ENCODE measurements around the gene FANCC. TPM values are rescaled to one million over a fixed set of nuclear protein-coding genes. Genes with fewer than 3 reads are reported as not detected.

Gene FANCC, protein sequence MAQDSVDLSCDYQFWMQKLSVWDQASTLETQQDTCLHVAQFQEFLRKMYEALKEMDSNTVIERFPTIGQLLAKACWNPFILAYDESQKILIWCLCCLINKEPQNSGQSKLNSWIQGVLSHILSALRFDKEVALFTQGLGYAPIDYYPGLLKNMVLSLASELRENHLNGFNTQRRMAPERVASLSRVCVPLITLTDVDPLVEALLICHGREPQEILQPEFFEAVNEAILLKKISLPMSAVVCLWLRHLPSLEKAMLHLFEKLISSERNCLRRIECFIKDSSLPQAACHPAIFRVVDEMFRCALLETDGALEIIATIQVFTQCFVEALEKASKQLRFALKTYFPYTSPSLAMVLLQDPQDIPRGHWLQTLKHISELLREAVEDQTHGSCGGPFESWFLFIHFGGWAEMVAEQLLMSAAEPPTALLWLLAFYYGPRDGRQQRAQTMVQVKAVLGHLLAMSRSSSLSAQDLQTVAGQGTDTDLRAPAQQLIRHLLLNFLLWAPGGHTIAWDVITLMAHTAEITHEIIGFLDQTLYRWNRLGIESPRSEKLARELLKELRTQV
- total RNA-seq (11.8 and 15.6 TPM in 2 replicates), polyA plus RNA-seq (13.1 TPM in 2 replicates)

DNA sequence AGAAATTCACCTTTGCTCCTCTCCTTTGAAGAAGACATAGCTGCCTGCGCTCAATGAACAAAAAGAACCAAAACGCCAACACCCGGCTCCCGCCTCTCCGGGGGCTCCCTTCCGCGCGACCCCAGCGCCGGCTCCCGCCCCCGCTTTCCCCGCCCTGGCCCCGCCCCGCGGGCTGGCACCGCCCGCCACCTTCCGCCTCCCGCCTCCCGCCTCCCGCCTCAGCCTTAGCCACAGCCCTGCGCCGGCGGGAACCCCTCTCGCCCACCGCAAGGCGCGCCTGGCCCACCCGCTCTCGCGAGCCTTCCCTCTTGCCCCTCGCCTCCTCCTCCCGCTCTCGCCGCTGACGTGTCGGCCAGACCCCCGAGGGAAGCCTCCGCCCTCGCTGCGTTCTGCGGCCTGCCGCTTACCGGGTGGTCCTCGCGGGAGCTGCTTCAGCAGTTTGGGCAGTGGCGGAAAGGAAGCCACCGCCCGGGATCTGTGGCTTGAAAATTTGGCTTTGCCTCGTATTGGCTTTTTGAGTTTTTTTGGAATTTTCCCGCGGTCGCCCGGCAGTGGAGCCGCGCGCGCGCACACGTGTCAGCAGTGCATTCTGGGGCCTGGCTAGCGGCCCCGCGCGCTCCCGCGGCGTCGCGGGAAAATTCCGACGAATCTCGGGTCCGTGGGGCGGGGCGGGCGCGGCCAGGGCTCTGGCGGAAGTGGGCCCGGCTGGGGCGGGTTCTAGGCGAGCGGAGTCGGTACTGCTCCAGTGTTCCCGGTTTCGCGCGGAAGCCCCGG lies at the start of gene FANCC:
Gene FANCC (minus strand): TSS at position 591 of the 774 bp plus-strand sequence. CDS start 68,418 bp downstream, outside the sequence.
- peak within 1 kb of the TSS; percentile 98 for H3K27ac ChIP-seq
- no peaks in the 10 kb centered on the region for H3K9me2 ChIP-seq (replicated peaks; ENCODE audit: insufficient read depth)
- H3K4me1 ChIP-seq (ENCODE audit: insufficient read depth), result peaks cover 14% of the 10 kb centered on the region
- H4K20me1 ChIP-seq (ENCODE audit: insufficient read depth, poor library complexity, severe bottlenecking), result no peaks in the 10 kb centered on the region
- peak; percentile 95 for DNase-seq (ENCODE audit: low spot score)
- peaks cover 32% of the 10 kb centered on the region for H3K79me2 ChIP-seq
- no peaks in the 10 kb centered on the region for H3K9me3 ChIP-seq (ENCODE audit: low read depth)
- TF ChIP-seq EZH2 (IDR thresholded peaks at IDR 0.05; ENCODE audit: borderline replicate concordance), result no peak
- TF ChIP-seq, protein P1, sequence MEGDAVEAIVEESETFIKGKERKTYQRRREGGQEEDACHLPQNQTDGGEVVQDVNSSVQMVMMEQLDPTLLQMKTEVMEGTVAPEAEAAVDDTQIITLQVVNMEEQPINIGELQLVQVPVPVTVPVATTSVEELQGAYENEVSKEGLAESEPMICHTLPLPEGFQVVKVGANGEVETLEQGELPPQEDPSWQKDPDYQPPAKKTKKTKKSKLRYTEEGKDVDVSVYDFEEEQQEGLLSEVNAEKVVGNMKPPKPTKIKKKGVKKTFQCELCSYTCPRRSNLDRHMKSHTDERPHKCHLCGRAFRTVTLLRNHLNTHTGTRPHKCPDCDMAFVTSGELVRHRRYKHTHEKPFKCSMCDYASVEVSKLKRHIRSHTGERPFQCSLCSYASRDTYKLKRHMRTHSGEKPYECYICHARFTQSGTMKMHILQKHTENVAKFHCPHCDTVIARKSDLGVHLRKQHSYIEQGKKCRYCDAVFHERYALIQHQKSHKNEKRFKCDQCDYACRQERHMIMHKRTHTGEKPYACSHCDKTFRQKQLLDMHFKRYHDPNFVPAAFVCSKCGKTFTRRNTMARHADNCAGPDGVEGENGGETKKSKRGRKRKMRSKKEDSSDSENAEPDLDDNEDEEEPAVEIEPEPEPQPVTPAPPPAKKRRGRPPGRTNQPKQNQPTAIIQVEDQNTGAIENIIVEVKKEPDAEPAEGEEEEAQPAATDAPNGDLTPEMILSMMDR (IDR thresholded peaks at IDR 0.05; ENCODE audit: poor library complexity), result no peak
- TF ChIP-seq EZH2phosphoT487 (IDR thresholded peaks at IDR 0.05; ENCODE audit: low read depth, severe bottlenecking, unreplicated experiment), result no peak
- no peaks in the 10 kb centered on the region for H3K36me3 ChIP-seq (replicated peaks; ENCODE audit: insufficient read depth, low read depth)
- H2AFZ ChIP-seq, result peak within 1 kb of the TSS; percentile 81
- WGBS (ENCODE audit: low lambda C conversion rate, missing lambda C conversion rate), result under 1% methylated on average over 46 of the region's 89 CpGs
- peak within 1 kb of the TSS; percentile 82 for H3K4me2 ChIP-seq
- H3K27me3 ChIP-seq, result no peaks in the 10 kb centered on the region
- peak within 1 kb of the TSS; percentile 90 for H3K4me3 ChIP-seq

DNA sequence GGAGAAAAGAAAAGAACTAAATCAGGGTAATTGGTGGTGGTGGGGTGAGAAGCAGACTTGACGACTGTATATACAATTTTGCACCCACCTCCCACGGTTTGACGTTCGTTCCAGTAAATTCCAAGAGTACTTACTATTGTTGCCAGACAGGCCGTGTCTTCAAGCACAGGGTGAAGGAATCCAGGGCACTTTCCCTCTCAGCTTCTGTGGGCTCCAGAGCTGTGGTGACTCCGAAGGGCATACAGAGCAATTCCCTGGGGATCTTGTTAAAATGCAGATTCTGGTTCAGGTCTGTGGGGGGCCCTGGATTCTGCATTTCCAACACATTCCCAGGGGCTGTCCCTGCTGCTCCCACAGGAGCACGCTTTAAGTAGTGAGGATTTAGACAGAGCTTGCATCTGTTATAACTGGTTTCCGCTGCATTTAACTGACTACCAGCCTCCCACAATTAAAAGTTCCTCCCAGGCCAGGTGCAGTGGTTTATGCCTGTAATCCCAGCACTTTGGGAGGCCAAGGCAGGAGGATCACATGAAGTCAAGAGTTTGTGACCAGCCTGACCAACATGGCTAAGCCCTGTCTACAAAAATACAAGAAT lies 49.3 kb upstream of the FANCC start:
- no peak overlapping the region for H3K4me2 ChIP-seq
- WGBS (ENCODE audit: low lambda C conversion rate, missing lambda C conversion rate), result 58% methylated on average over 8 of the region's 8 CpGs
- no peaks in the 10 kb centered on the region for H4K20me1 ChIP-seq (ENCODE audit: insufficient read depth, poor library complexity, severe bottlenecking)

DNA sequence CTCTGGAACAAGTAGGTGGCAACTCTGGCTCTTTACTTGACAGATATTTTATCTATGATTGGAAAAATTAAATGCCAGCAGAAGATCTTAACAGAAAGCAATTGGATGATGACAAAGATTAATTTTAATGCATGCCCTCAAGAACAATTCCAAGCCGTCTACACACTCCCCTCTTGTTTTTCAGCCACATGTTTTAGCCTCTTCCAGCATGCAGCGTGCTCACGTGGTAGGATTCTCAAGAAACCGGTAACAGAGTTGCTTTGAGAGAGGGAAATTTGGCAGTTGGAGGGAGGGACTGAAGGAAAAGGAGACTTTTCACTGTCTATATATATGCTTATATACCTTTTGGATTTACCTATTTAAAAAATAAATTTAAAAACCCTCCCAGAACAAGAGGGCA lies 48.3 kb upstream of the FANCC start:
- Histone ChIP-seq H3K27ac (no peak overlapping the region), H2AFZ (no peak overlapping the region), H4K20me1 (ENCODE audit: insufficient read depth, poor library complexity, severe bottlenecking) (no peaks in the 10 kb centered on the region), H3K4me2 (no peak overlapping the region), H3K4me1 (ENCODE audit: insufficient read depth) (peaks cover 3% of the 10 kb centered on the region), H3K36me3 (replicated peaks; ENCODE audit: insufficient read depth, low read depth) (no peaks in the 10 kb centered on the region), H3K27me3 (no peaks in the 10 kb centered on the region), H3K4me3 (no peak overlapping the region), H3K9me3 (ENCODE audit: low read depth) (no peaks in the 10 kb centered on the region), H3K79me2 (no peaks in the 10 kb centered on the region), H3K9me2 (replicated peaks; ENCODE audit: insufficient read depth) (no peaks in the 10 kb centered on the region)
- TF ChIP-seq EZH2phosphoT487 (IDR thresholded peaks at IDR 0.05; ENCODE audit: low read depth, severe bottlenecking, unreplicated experiment), result no peak
- TF ChIP-seq, protein P1 (IDR thresholded peaks at IDR 0.05; ENCODE audit: poor library complexity), result no peak
- no peak for TF ChIP-seq EZH2 (IDR thresholded peaks at IDR 0.05; ENCODE audit: borderline replicate concordance)
- WGBS (ENCODE audit: low lambda C conversion rate, missing lambda C conversion rate), result 56% methylated on average over 4 of the region's 4 CpGs
- DNase-seq (ENCODE audit: low spot score), result no peak

More for the DNA sequence above, 49.3 kb upstream of the FANCC start:
- no peaks in the 10 kb centered on the region for H3K9me2 ChIP-seq (replicated peaks; ENCODE audit: insufficient read depth)
- no peak for DNase-seq (ENCODE audit: low spot score)
- no peaks in the 10 kb centered on the region for H3K79me2 ChIP-seq
- H3K9me3 ChIP-seq (ENCODE audit: low read depth), result no peaks in the 10 kb centered on the region
- H3K27me3 ChIP-seq, result no peaks in the 10 kb centered on the region
- TF ChIP-seq EZH2phosphoT487 (IDR thresholded peaks at IDR 0.05; ENCODE audit: low read depth, severe bottlenecking, unreplicated experiment) (no peak), EZH2 (IDR thresholded peaks at IDR 0.05; ENCODE audit: borderline replicate concordance) (no peak)
- TF ChIP-seq, protein P1 (IDR thresholded peaks at IDR 0.05; ENCODE audit: poor library complexity), result no peak
- H3K4me1 ChIP-seq (ENCODE audit: insufficient read depth), result peaks cover 3% of the 10 kb centered on the region
- no peak overlapping the region for H3K27ac ChIP-seq
- no peak overlapping the region for H2AFZ ChIP-seq
- H3K36me3 ChIP-seq (replicated peaks; ENCODE audit: insufficient read depth, low read depth), result no peaks in the 10 kb centered on the region
- H3K4me3 ChIP-seq, result no peak overlapping the region
